ENCODE measurements around the gene ZNF219.

Gene ZNF219

DNA sequence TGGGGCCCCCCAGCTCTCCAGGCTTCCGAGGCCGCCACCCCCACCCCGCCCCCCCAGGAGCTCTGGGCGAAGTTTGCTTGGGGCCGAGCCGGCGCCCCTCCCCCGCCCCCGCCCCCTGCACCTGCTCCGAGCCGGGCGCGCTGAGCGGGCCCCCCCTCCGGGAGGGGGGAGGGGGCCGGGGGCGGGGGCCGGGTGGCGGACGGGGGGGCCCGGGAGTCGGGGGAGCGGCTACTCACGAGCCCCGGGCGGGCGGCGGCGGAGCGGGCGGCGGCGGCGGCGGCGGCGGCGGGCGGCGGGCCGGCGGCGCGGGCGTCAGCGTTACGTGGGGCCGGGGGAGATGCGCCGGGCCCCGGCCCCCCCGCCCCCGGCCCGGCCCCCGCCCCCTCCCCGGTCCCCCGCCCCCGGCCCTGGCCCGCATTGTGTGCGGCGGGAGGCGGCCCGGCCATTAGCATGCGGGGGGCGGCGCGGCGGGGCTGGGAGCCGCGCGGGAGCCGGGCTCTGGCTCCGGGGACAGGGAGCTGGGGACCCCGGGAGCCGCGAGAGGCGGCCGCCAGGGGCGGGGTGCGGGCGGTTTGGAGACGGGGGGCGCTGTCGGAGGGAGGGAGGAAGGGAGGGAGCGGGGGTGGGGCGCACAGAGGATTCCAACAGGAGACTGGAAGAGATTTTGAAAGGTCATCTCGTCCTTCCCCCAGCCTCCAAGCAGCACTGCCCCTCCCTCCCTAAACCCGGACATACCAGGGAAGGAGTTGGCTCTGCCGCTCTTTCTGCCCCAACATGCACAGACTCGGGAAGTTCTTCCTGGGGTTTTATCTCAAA, at the start of gene ZNF219:
Gene ZNF219, minus strand, starts transcription at position 580 of the 816 bp plus-strand sequence. CDS start 5,064 bp downstream, outside the sequence.
- DNase-seq: peak; percentile 68

DNA sequence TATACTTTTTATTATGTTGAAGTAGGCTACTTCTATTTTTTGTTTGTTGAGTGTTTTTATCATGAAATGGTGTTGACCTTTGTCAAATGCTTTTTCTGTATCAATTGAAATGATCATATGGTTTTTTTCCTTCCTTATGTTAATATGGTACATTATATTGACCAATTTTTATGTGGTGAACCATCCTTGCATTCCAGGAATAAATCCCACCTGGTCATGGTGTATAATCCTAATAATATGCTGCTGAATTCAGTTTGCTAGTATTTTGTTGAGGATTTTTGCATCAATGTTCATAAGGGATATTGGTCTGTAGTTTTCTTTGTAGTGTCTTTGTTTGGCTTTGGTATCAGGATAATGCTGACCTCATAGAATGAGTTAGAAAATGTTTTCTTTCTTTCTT, 47.0 kb upstream of the ZNF219 start:
- no peak for DNase-seq

DNA sequence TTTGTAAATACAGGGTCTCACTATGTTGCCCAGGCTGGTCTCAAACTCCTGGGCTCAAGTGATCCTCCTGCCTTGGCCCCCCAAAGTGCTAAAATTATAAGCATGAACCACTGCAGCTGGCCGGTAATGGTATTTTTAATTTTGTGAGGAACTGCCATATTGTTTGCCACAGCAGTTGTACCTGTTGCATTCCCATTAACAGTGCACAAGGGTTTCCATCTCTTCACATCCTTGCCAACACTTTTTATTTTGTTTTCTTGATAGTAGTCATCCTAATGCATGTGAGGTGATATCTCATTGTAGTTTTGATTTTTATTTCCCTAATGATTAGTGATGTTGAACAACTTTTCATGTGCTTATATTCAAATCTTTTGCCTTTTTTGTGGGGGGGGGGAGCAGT, 43.9 kb upstream of the ZNF219 start:
- DNase-seq: no peak

DNA sequence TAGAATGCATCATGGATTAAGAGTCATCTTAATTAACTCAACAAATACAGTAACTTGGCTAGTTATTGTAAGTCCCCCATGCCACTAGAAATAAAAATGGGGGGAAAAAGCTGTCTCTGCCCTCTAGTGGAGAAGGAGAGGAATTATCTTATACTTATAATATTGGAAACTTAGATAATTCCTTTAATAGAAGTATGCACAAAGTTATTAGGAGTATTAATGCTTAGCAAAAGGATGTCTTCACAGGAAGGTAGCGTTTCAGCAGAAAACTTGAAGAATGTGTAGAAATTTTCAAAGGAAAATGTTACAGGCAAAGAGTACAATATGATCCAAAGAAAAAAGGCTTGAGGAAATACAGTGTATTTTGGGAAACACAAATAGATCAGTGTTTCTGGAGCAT, 37.6 kb upstream of the ZNF219 start:
- peak; percentile 62 for DNase-seq

DNA sequence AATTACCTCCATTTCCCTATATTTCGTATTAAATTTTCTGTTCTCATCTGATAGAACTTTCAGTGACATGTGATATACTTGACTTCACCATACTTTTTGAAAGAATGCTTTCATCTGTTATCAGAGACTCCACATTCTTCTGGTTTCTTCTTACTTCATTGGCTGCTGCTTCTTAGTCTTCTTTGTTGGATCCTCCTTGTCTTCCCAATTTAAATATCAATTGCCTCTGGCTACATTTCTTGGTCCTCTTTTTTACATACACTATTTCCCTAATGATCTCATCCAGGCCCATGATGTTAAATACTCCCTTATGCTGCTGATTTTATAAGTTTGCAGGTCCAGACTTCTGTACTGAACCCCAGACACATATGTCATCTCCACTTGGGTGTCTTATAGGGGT, 35.4 kb upstream of the ZNF219 start:
- no peak for DNase-seq

GRCh38 chr14:21123429-21123828, 25.0 kb upstream of the ZNF219 start:
- no peak for DNase-seq

- no peak for DNase-seq
Measured at GRCh38 chr14:21121122-21121521, 22.7 kb upstream of the ZNF219 start.

DNA sequence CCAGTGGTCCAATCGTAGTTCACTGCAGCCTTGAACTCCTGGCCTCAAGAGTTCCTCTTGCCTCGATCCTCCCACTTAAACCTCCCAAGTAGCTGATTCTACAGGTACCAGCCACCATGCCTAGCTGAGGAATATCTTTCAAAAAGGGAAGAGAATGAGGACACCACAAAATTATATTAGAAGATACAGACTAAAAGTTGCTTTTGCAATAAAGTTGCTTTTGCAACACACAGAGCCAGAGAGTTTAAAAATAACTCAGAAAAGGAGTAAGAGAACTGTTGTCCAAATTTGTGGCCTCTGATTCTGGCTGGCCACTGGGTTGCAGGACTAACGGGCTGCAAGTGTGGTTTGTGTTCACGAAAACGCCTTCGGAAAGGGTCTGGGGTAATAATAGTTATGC, 22.2 kb upstream of the ZNF219 start:
- DNase-seq: no peak

GRCh38 chr14:21118933-21119332, 20.5 kb upstream of the ZNF219 start:
- DNase-seq: no peak

- DNase-seq: no peak
Measured at GRCh38 chr14:21113369-21113768, 14.9 kb upstream of the ZNF219 start.

GRCh38 chr14:21112255-21112654, 13.8 kb upstream of the ZNF219 start:
- DNase-seq: no peak

DNA sequence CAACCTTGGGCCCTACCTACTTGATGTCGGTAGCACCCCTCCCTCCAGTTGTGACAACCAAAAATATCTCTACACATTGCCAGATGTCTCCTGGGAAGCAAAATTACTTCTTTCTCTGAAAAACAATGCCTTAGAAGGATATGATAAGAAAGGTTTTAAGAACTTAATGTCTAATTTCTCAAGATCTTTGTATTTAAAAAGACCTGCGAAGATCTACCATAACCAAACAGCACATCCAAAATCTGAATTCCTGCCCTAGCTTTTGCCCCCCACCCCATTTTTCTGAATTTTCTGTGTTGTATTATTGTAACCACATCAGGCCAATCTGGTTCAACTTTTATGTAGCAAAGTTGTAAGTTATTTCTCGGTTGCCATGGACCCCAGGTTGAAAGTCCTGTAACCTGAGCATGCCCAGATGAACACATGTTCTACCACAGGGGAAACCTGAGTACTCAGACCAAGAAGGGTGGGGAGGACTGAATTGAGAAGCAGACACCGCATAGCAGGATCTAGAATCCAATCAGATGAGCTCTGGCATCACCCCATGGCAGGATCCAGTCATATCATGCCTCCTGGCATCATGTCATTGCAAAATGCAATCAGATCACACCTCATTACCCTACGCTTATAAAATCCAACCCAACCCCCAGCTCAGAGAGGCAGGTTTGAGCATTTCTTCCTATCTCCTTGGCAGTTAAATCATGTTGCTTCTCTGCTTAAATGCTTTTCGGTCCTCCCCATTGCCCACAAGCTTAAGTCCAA, 11.1 kb upstream of the ZNF219 start:
- no peak for DNase-seq

DNA sequence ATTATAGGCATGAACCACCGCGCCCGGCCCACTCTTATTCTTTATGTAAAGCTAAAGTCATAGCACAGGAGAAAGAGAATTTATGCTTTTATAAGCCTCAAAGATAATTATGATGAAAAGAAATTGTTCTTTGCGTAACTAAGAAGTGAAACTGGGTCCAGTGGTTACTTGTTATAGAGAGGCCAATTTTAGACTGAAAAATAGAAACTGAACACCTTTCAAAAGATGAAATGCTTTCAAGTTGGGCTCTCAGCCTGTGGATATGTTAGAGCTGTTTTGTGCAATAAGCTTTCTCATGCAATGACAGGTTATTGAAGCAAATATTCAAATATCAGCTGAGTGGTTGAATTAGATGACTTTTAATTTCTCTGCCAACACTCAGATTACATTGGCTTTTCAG, 10.3 kb upstream of the ZNF219 start:
- no peak for DNase-seq

- peak; percentile 47 for DNase-seq
Measured at GRCh38 chr14:21107283-21107800, 8.9 kb upstream of the ZNF219 start.

DNA sequence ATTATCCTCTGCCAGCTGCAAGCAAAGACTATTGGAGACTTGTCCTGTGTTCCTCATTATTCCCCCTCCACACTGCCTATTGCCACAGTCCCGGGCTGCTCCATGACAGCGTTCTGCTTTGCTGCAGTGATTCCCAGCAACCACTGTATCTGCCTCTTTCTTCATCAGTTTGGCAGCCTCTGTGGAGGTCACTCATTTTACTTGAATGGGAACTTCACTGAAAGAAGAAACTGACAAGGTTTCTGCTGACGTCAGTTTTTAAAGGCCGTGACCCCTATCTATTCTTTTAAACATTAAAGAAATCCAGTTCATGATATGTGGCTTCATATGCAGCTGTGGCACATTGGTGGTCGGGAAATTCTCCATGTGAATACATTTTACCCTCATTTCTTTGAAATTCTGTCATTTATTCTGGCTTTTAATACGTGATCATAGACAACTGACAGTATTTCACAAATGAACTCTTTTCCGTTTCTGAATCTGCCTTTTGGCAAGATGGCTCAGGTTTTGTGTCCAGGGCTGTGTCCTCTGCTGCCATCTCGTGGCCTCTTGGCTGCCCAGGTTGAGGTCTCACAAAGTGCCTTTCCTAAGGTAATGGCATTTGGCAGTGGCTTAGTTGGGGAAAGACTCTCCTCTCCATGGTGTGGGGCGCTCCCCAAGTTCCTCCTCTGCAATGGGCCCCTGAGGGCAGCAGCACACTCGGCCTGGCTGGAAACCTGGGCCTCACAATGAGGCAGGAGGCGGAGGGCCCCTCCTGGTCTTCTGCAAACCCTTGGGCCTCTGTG, 8.2 kb upstream of the ZNF219 start:
- DNase-seq: peak; percentile 90

- DNase-seq: no peak
Measured at GRCh38 chr14:21106176-21106497, 7.7 kb upstream of the ZNF219 start.

GRCh38 chr14:21105095-21105494, 6.6 kb upstream of the ZNF219 start:
- DNase-seq: no peak

- DNase-seq: peak; percentile 86
Measured at GRCh38 chr14:21104448-21105060, 6.1 kb upstream of the ZNF219 start.

GRCh38 chr14:21103710-21104447, 5.4 kb upstream of the ZNF219 start:
- DNase-seq: peak; percentile 98

- DNase-seq: no peak
Measured at GRCh38 chr14:21103411-21103709, 4.9 kb upstream of the ZNF219 start.

- DNase-seq: peak; percentile 80
Measured at GRCh38 chr14:21102521-21103410, 4.3 kb upstream of the ZNF219 start.

All from hematopoietic multipotent progenitor cell treated with erythropoietin and hydrocortisone succinate and interleukin-3 and kit ligand, for 6 days (in vitro differentiated cells).